OCI-LY7 (cell line): Measurements from ENCODE around the gene ANKRD44. TPM values are rescaled to one million over a fixed set of nuclear protein-coding genes. Genes with fewer than 3 reads are reported as not detected.
A peak's percentile ranks its signal among the peaks of the same experiment; 100 is the strongest.

Source experiments
- BruUV-seq: library from RNA; stranded (reverse); fragments of 400-500 nt; replicated peaks from 2 replicates; lab custom pipeline; 2021; lab: Mats Ljungman, UMichigan
- CTCF ChIA-PET: fragments of 300-600 bp; sonication (Branson Sonifier 250); formaldehyde crosslinking; loops from one replicate; lab custom pipeline; 2022; ENCODE audit warnings: antibody characterized with exemption; ENCODE audit not compliant: unreplicated experiment; lab: Charles Lee
- POLR2A ChIA-PET: fragments of 300-600 bp; sonication (Branson Sonifier 250); formaldehyde crosslinking; loops from one replicate; lab custom pipeline; 2022; ENCODE audit warnings: antibody characterized with exemption; lab: Charles Lee
- DNase-seq: peaks from one replicate; pipeline ENCODE4 v3.0.0-alpha.2; 2015; ENCODE audit warnings: low spot score
- H2AFZ ChIP-seq: fragments of 200-600 bp; sonication (generic), shearing (Covaris generic); 2 replicates; pipeline ENCODE4 v1.6.1; 2014; ENCODE audit warnings: mild to moderate bottlenecking, antibody characterized with exemption, low read length, moderate library complexity
- H3K27ac ChIP-seq: fragments of 200-600 bp; sonication (generic); 2 replicates; pipeline ENCODE4 v1.5.1; 2014; ENCODE audit warnings: mixed run types, low read depth, mild to moderate bottlenecking, moderate library complexity, low read length, inconsistent platforms; ENCODE audit not compliant: poor library complexity, severe bottlenecking
- H3K36me3 ChIP-seq: fragments of 200-600 bp; sonication (generic); 2 replicates; pipeline ENCODE4 v1.6.1; 2014; ENCODE audit warnings: mild to moderate bottlenecking, antibody characterized with exemption, low read length, moderate library complexity, mixed read lengths; ENCODE audit not compliant: insufficient read depth
- H3K4me1 ChIP-seq: fragments of 200-600 bp; sonication (generic); 2 replicates; pipeline ENCODE4 v1.5.1; 2014; ENCODE audit warnings: mild to moderate bottlenecking, low read length; ENCODE audit not compliant: insufficient read depth, poor library complexity, severe bottlenecking
- H3K4me2 ChIP-seq: fragments of 200-600 bp; sonication (generic); 2 replicates; pipeline ENCODE4 v1.6.1; 2014; ENCODE audit warnings: mild to moderate bottlenecking, low read length
- H3K4me3 ChIP-seq: fragments of 200-600 bp; sonication (generic); 2 replicates; pipeline ENCODE4 v1.5.1; 2014; ENCODE audit warnings: mild to moderate bottlenecking, low read depth, low read length; ENCODE audit not compliant: poor library complexity, severe bottlenecking
- H3K79me2 ChIP-seq: fragments of 200-600 bp; sonication (generic); 2 replicates; pipeline ENCODE4 v1.6.1; 2016; ENCODE audit warnings: low read depth, mild to moderate bottlenecking, low read length, moderate library complexity, mixed read lengths; ENCODE audit not compliant: insufficient read depth
- H3K9me2 ChIP-seq: fragments of 200-600 bp; sonication (generic); 2 replicates; pipeline ENCODE4 v1.6.1; 2016; ENCODE audit warnings: mild to moderate bottlenecking, low read length, mixed read lengths; ENCODE audit not compliant: insufficient read depth
- H3K9me3 ChIP-seq: fragments of 200-600 bp; sonication (generic); 2 replicates; pipeline ENCODE4 v1.6.1; 2014; ENCODE audit warnings: mild to moderate bottlenecking, mixed run types, low read length, mixed read lengths
- H4K20me1 ChIP-seq: fragments of 200-600 bp; sonication (generic); 2 replicates; pipeline ENCODE4 v1.6.1; 2014; ENCODE audit warnings: mild to moderate bottlenecking, antibody characterized with exemption, low read length, moderate library complexity, mixed read lengths; ENCODE audit not compliant: insufficient read depth
- CTCF ChIP-seq: fragments of 200-600 bp; sonication (generic); conservative IDR thresholded peaks from 2 replicates; pipeline ENCODE4 v1.5.1; 2014; ENCODE audit warnings: mild to moderate bottlenecking, antibody characterized with exemption, low read length, moderate library complexity, mixed read lengths
- EZH2phosphoT487 ChIP-seq: fragments of 200-600 bp; sonication (generic); IDR thresholded peaks from 2 replicates; pipeline ENCODE4 v1.6.1; 2018; ENCODE audit warnings: low read depth, borderline replicate concordance, mild to moderate bottlenecking, mixed run types, antibody characterized with exemption, low read length, moderate library complexity, mixed read lengths
- intact Hi-C: fragments of 100-400 bp; cut with micrococcal nuclease; formaldehyde crosslinking; loops from one replicate; pipeline ENCODE4 v1.10.0; 2022; ENCODE audit not compliant: unreplicated experiment
- total RNA-seq, 2 experiments: library from RNA; depleted of rRNA in 1 of 2; stranded (reverse); fragments of >200 nt in 1 of 2; shearing (Covaris generic) in 1 of 2; gene quantifications; 2 replicates each; pipeline ENCODE4 v1.2.3, GENCODE V29; 2014 to 2022

The ANKRD44 gene
- total RNA-seq, 2 experiments from 2014 or later: 69.4 to 73.7 TPM

- intact Hi-C loops: loop anchor here (1.0 to 5.0 kb wide), 3 partner anchors 10 to 210 kb away; partner anchors contain the start of gene MOB4
- CTCF ChIA-PET: interaction anchor here (2.1 kb wide), 1 partner anchor 50 kb away, joined by 7 read pairs; no protein-coding TSS in a partner anchor
These were observed 3.2 kb downstream of the ANKRD44 start for GRCh38 chr2:197307236-197307932.

GRCh38 chr2:197306696-197307040 lies 3.9 kb downstream of the ANKRD44 start:
- peak; percentile 69 for DNase-seq
- peaks cover 83% of the 10 kb centered on the region for H3K79me2 ChIP-seq
- peaks cover 81% of the 10 kb centered on the region for H3K4me1 ChIP-seq
- H2AFZ ChIP-seq: no peak overlapping the region
- no peaks in the 10 kb centered on the region for H3K9me2 ChIP-seq
- peak overlapping the region; percentile 92 for H3K4me3 ChIP-seq
- H3K36me3 ChIP-seq: 0 out of 2 replicates have a peak, but pooled peaks cover 3% of the 10 kb centered on the region
- no peak for TF ChIP-seq EZH2phosphoT487
- no peak for TF ChIP-seq CTCF
- no peaks in the 10 kb centered on the region for H4K20me1 ChIP-seq
- BruUV-seq: no TSS peak
- CTCF ChIA-PET: interaction anchor here (0.6 kb wide), 1 partner anchor 209 kb away, joined by 3 read pairs; the partner anchor contains the start of gene MOB4
- H3K27ac ChIP-seq: peak overlapping the region; percentile 83
- intact Hi-C loops: loop anchor here (1.0 to 5.0 kb wide), 3 partner anchors 9 to 211 kb away; partner anchors contain the start of gene MOB4
- POLR2A ChIA-PET: interaction anchor here (0.6 to 8.5 kb wide), 12 partner anchors 11 to 1999 kb away, joined by 3 to 128 read pairs (median 4); no protein-coding TSS in a partner anchor
- no peaks in the 10 kb centered on the region for H3K9me3 ChIP-seq
- peak overlapping the region; percentile 84 for H3K4me2 ChIP-seq

More at GRCh38 chr2:197307236-197307932, 3.2 kb downstream of the ANKRD44 start:
- peak overlapping the region; percentile 84 for H3K4me2 ChIP-seq
- H3K9me3 ChIP-seq: no peaks in the 10 kb centered on the region
- peak overlapping the region; percentile 92 for H3K4me3 ChIP-seq
- H3K36me3 ChIP-seq: no peaks in the 10 kb centered on the region
- H3K27ac ChIP-seq: peak overlapping the region; percentile 83
- POLR2A ChIA-PET: interaction anchor here (0.5 to 8.5 kb wide), 19 partner anchors 12 to 1998 kb away, joined by 3 to 128 read pairs (median 4); partner anchors contain the start of gene SF3B1
- H3K79me2 ChIP-seq: peaks cover 76% of the 10 kb centered on the region
- BruUV-seq: no TSS peak
- TF ChIP-seq CTCF: peak; percentile 71
- no peak for TF ChIP-seq EZH2phosphoT487
- no peaks in the 10 kb centered on the region for H3K9me2 ChIP-seq
- H2AFZ ChIP-seq: no peak overlapping the region
- peak; percentile 69 for DNase-seq
- H3K4me1 ChIP-seq: peaks cover 82% of the 10 kb centered on the region
- no peaks in the 10 kb centered on the region for H4K20me1 ChIP-seq
